A549 (cell line): ENCODE measurements around the gene DFFB. TPM values are rescaled to one million over a fixed set of nuclear protein-coding genes. Genes with fewer than 3 reads are reported as not detected.

ENCODE experiments used
- ATAC-seq, 2 experiments: fragments of 200-7000 bp in 1 of 2; fragments of >200 bp in 1 of 2; cut with Nextera tagmentation in 1 of 2; cut with Tn5 transposase in 1 of 2; 3 replicates each; pipeline versions ENCODE4 v1.8.0 to v1.9.1; 2018 to 2020; ENCODE audit warnings: mild to moderate bottlenecking in 1 of 2, moderate library complexity in 1 of 2
- CTCF ChIA-PET: fragments of 300-600 bp; sonication (Branson Sonifier 250); formaldehyde crosslinking; extraction: SDS; loops from one replicate; lab custom pipeline; 2021; ENCODE audit warnings: antibody characterized with exemption, inconsistent platforms; lab: Yijun Ruan, JAX
- POLR2A ChIA-PET: fragments of 350-600 bp; formaldehyde crosslinking; extraction: SDS; loops from one replicate; lab custom pipeline; 2021; ENCODE audit warnings: antibody characterized with exemption, inconsistent platforms; lab: Yijun Ruan, JAX
- DNase-seq, 2 experiments: peaks; one replicate each; pipeline versions ENCODE4 v3.0.0 to v3.0.0-alpha.2; 2011 to 2016; ENCODE audit warnings: low read depth in 1 of 2, low spot score in 1 of 2
- FAIRE-seq: peaks from 2 replicates; lab custom pipeline; 2011; peaks lifted over from hg19 to GRCh38; lab: Jason Lieb, UNC
- H3K27ac ChIP-seq, 2 experiments: fragments of >200 bp; sonication (Bioruptor Twin); formaldehyde crosslinking; 3 replicates each; pipeline ENCODE4 v1.5.1; 2016 to 2017
- H3K4me1 ChIP-seq: fragments of >200 bp; sonication (Bioruptor Twin); formaldehyde crosslinking; 3 replicates; pipeline ENCODE4 v1.6.1; 2016
- H3K4me2 ChIP-seq: fragments of >200 bp; sonication (Bioruptor Twin); formaldehyde crosslinking; 3 replicates; pipeline ENCODE4 v1.6.1; 2016
- H3K4me3 ChIP-seq: fragments of >200 bp; sonication (Bioruptor Twin); formaldehyde crosslinking; 3 replicates; pipeline ENCODE4 v1.5.1; 2016
- H3K9me3 ChIP-seq: fragments of >200 bp; sonication (Bioruptor Twin); formaldehyde crosslinking; 3 replicates; pipeline ENCODE4 v1.6.1; 2016
- BCL3 ChIP-seq: fragments of >200 bp; sonication (Bioruptor Twin); formaldehyde crosslinking; IDR thresholded peaks from 3 replicates; pipeline ENCODE4 v1.6.1; 2016
- CTCF ChIP-seq: fragments of >200 bp; sonication (Bioruptor Twin); formaldehyde crosslinking; IDR thresholded peaks from 3 replicates; pipeline ENCODE4 v1.5.1; 2016
- FOSB ChIP-seq: fragments of 250-450 bp; sonication (Bioruptor Pico); IDR thresholded peaks from 2 replicates; pipeline ENCODE4 v1.5.0; 2020; ENCODE audit warnings: mild to moderate bottlenecking, moderate library complexity
- HMGXB4 ChIP-seq: fragments of 250-450 bp; sonication (Bioruptor Pico); IDR thresholded peaks from 2 replicates; pipeline ENCODE4 v1.5.0; 2021; ENCODE audit warnings: mild to moderate bottlenecking, moderate library complexity, borderline replicate concordance
- MAX ChIP-seq: IDR thresholded peaks from 2 replicates; pipeline ENCODE4 v1.6.1; 2012
- MYC ChIP-seq: IDR thresholded peaks from 2 replicates; pipeline ENCODE4 v1.6.1; 2012; ENCODE audit warnings: mild to moderate bottlenecking, inconsistent platforms, low read length, improper control_type of control experiment, borderline replicate concordance
- NPAS2 ChIP-seq: fragments of 250-450 bp; sonication (Bioruptor Pico); IDR thresholded peaks from 2 replicates; pipeline ENCODE4 v1.8.0; 2022; ENCODE audit warnings: mild to moderate bottlenecking, moderate library complexity, borderline replicate concordance
- NR3C1 ChIP-seq: fragments of >200 bp; sonication (Bioruptor Twin); formaldehyde crosslinking; IDR thresholded peaks from 3 replicates; pipeline ENCODE4 v1.6.1; 2017
- REST ChIP-seq: fragments of 200-600 bp; sonication (generic); IDR thresholded peaks from 2 replicates; pipeline ENCODE4 v1.6.1; 2016; ENCODE audit warnings: antibody characterized with exemption, mild to moderate bottlenecking, moderate library complexity
- SREBF2 ChIP-seq: fragments of 450-650 bp; IDR thresholded peaks from 2 replicates; pipeline ENCODE4 v1.6.1; 2014; ENCODE audit warnings: mild to moderate bottlenecking, moderate library complexity
- TFCP2L1 ChIP-seq: fragments of 250-450 bp; sonication (Bioruptor Pico); IDR thresholded peaks from 2 replicates; pipeline ENCODE4 v1.5.0; 2021; ENCODE audit warnings: mild to moderate bottlenecking
- USF2 ChIP-seq: fragments of 450-650 bp; IDR thresholded peaks from 2 replicates; pipeline ENCODE4 v1.6.1; 2014; ENCODE audit warnings: antibody characterized with exemption
- ZNF302 ChIP-seq: fragments of 250-450 bp; sonication (Bioruptor Pico); IDR thresholded peaks from 2 replicates; pipeline ENCODE4 v1.9.0; 2021; ENCODE audit warnings: inconsistent platforms, mild to moderate bottlenecking, moderate library complexity
- WGBS: methylation state at CpG from one replicate; pipeline ENCODE4 v1.1.6; 2017; ENCODE audit errors: missing lambda C conversion rate; 5-methylcytosine and 5-hydroxymethylcytosine counted together
- polyA plus RNA-seq, 4 experiments: library from polyadenylated mRNA; depleted of rRNA in 3 of 4; stranded (reverse); fragments of >200 nt; fragmentation: RNase III in 1 of 4; extraction: RNeasy Plus Mini Kit Qiagen cat#74134 plus additional on column Dnase treatment in 1 of 4; gene quantifications; 2 replicates in 3 of 4; 3 replicates in 1 of 4; pipeline ENCODE4 v1.2.3, GENCODE V29; 2011 to 2017

DFFB gene
- polyA plus RNA-seq, 2 of the 4 experiments (the other 2 are of a cell fraction) = 2.5 to 3.7 TPM

- ATAC-seq = no peak
- 93% methylated on average over 7 of the region's 7 CpGs for WGBS
- H3K9me3 ChIP-seq = no peaks in the 10 kb centered on the region
- no peak overlapping the region for H3K4me2 ChIP-seq
- ChIA-PET POLR2A (no interaction called here), CTCF (no interaction called here)
- H3K4me3 ChIP-seq = no peak overlapping the region
- 0 out of 3 replicates have a peak, but pooled peaks cover 3% of the 10 kb centered on the region for H3K4me1 ChIP-seq
- H3K27ac ChIP-seq = no peak overlapping the region
- no peak for TF ChIP-seq FOSB (CRISPR knock-in tag)
- no peak for TF ChIP-seq BCL3
- no peak for TF ChIP-seq HMGXB4 (CRISPR knock-in tag)
- TF ChIP-seq MYC = no peak
- no peak for TF ChIP-seq REST
- no peak for TF ChIP-seq NPAS2 (CRISPR knock-in tag)
- TF ChIP-seq MAX = no peak
- TF ChIP-seq TFCP2L1 (CRISPR knock-in tag) = no peak
- no peak for TF ChIP-seq ZNF302 (CRISPR knock-in tag)
- no peak for DNase-seq
- no peak for FAIRE-seq
Measured at GRCh38 chr1:3896396-3897000, 39.2 kb downstream of the DFFB start.

GRCh38 chr1:3898475-3898735 lies 41.1 kb downstream of the DFFB start:
- FAIRE-seq (no peak), DNase-seq (no peak), ATAC-seq (no peak)
- CTCF ChIA-PET = no interaction called here
- no peak overlapping the region for H3K27ac ChIP-seq
- H3K9me3 ChIP-seq = no peaks in the 10 kb centered on the region
- H3K4me2 ChIP-seq = peak overlapping the region; percentile 96
- H3K4me3 ChIP-seq = no peak overlapping the region; the same call in 2 of the 3 replicates
- 0 out of 3 replicates have a peak, but pooled peaks cover 3% of the 10 kb centered on the region for H3K4me1 ChIP-seq
- POLR2A ChIA-PET = no interaction called here
- TF ChIP-seq SREBF2 (no peak), USF2 (no peak), FOSB (CRISPR knock-in tag) (no peak), MAX (no peak), NR3C1 (no peak), CTCF (no peak), HMGXB4 (CRISPR knock-in tag) (no peak)
